ENCODE measurements around the gene PRKCH.

GRCh38 chr14:61281948-61282275, 39.5 kb upstream of the PRKCH start:
- TF ChIP-seq CTCF (IDR thresholded peaks at IDR 0.05) = no peak
- TF ChIP-seq ZFX (IDR thresholded peaks at IDR 0.05; ENCODE audit: borderline replicate concordance) = no peak

All from 22Rv1 (cell line).